Upper lobe of left lung (tissue), 4 donors: Measurements from ENCODE around the gene USP24.

Experiments used
- POLR2A ChIP-seq, 4 donors: fragments of 450-650 bp; IDR thresholded peaks; one replicate each; pipeline ENCODE4 v1.5.1; 2016 to 2017; ENCODE audit warnings: antibody characterized with exemption in 4 of 4, mild to moderate bottlenecking in 2 of 4
- POLR2AphosphoS5 ChIP-seq, 2 donors: sonication (generic); formaldehyde crosslinking; IDR thresholded peaks; one replicate each; pipeline ENCODE4 v1.5.1; 2017; ENCODE audit warnings: antibody characterized with exemption in 2 of 2
- TF ChIP-seq, protein P1 (sequence below), 6 experiments: fragments of 450-650 bp in 4 of 6; fragments of 200-600 bp in 2 of 6; sonication (generic) in 2 of 6; IDR thresholded peaks; one replicate each; pipeline ENCODE4 v1.5.1; 2016 to 2019; ENCODE audit warnings: antibody characterized with exemption in 6 of 6

DNA sequence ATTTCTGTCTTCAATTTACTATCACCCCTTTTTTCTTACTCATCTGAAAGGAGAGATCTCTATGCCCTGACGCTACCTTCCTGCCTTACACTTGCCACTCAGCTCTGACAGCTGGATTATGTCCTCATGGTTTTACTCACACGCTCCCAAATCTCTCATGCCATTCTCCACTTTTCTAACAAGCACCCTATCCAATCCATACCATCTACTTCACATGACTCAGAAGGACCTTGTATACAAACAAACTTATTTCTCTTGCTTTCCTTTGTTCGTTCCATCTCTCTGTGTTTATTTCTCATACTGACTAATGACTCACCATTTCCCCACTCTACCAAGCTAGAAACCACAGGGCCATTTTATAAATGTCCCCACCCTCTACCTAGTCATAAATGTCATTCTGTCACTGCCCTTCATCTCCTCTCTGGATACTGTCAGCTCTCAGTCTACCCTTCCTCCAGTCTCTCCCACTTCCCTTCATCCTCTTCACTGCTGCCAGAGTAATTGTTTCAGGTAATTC lies 87.3 kb downstream of the USP24 start:
- TF ChIP-seq, protein P1, sequence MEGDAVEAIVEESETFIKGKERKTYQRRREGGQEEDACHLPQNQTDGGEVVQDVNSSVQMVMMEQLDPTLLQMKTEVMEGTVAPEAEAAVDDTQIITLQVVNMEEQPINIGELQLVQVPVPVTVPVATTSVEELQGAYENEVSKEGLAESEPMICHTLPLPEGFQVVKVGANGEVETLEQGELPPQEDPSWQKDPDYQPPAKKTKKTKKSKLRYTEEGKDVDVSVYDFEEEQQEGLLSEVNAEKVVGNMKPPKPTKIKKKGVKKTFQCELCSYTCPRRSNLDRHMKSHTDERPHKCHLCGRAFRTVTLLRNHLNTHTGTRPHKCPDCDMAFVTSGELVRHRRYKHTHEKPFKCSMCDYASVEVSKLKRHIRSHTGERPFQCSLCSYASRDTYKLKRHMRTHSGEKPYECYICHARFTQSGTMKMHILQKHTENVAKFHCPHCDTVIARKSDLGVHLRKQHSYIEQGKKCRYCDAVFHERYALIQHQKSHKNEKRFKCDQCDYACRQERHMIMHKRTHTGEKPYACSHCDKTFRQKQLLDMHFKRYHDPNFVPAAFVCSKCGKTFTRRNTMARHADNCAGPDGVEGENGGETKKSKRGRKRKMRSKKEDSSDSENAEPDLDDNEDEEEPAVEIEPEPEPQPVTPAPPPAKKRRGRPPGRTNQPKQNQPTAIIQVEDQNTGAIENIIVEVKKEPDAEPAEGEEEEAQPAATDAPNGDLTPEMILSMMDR (IDR thresholded peaks at IDR 0.05) = no peak
- TF ChIP-seq POLR2AphosphoS5 (IDR thresholded peaks at IDR 0.05) (no peak), POLR2A (IDR thresholded peaks at IDR 0.05) (no peak)
